Loucy (cell line): ENCODE data around the gene ITIH3.

Experiments
- H2AFZ ChIP-seq: fragments of 200-600 bp; sonication (generic); 2 replicates; pipeline ENCODE4 v1.6.0; 2016; ENCODE audit warnings: antibody characterized with exemption, mild to moderate bottlenecking, low read length, moderate library complexity
- H3F3A ChIP-seq: fragments of 200-600 bp; 2 replicates; pipeline ENCODE4 v1.6.0; 2016; ENCODE audit warnings: antibody characterized with exemption, low read depth, mild to moderate bottlenecking
- H3K27me3 ChIP-seq: fragments of 200-600 bp; sonication (generic); 2 replicates; pipeline ENCODE4 v1.6.1; 2014; ENCODE audit warnings: low read length, mild to moderate bottlenecking; ENCODE audit not compliant: insufficient read depth, poor library complexity, severe bottlenecking
- H3K36me3 ChIP-seq: fragments of 200-600 bp; sonication (generic); 2 replicates; pipeline ENCODE4 v1.6.1; 2016; ENCODE audit warnings: low read length; ENCODE audit not compliant: insufficient read depth
- H3K4me1 ChIP-seq: fragments of 200-600 bp; sonication (generic); 2 replicates; pipeline ENCODE4 v1.5.1; 2014; ENCODE audit warnings: low read length, mild to moderate bottlenecking; ENCODE audit not compliant: insufficient read depth, poor library complexity, severe bottlenecking
- H3K4me2 ChIP-seq: fragments of 200-600 bp; sonication (generic); 2 replicates; pipeline ENCODE4 v1.6.0; 2014; ENCODE audit warnings: antibody characterized with exemption, low read length, low read depth, mild to moderate bottlenecking; ENCODE audit not compliant: poor library complexity, severe bottlenecking
- H3K4me3 ChIP-seq: fragments of 200-600 bp; sonication (generic); 2 replicates; pipeline ENCODE4 v1.5.1; 2014; ENCODE audit warnings: low read length, mild to moderate bottlenecking, mixed read lengths; ENCODE audit not compliant: poor library complexity, severe bottlenecking
- H3K79me2 ChIP-seq: fragments of 200-600 bp; sonication (generic); 2 replicates; pipeline ENCODE4 v1.6.1; 2014; ENCODE audit warnings: low read length; ENCODE audit not compliant: insufficient read depth
- H3K9ac ChIP-seq: fragments of 200-600 bp; sonication (generic); 2 replicates; pipeline ENCODE4 v1.6.0; 2014; ENCODE audit warnings: mild to moderate bottlenecking, low read depth, low read length, moderate library complexity; ENCODE audit not compliant: poor library complexity, severe bottlenecking
- H3K9me2 ChIP-seq: fragments of 200-600 bp; sonication (generic); replicated peaks from 2 replicates; pipeline ENCODE4 v1.6.1; 2016; ENCODE audit warnings: low read depth, low read length, mixed read lengths
- H3K9me3 ChIP-seq: fragments of 200-600 bp; sonication (generic); 2 replicates; pipeline ENCODE4 v1.6.1; 2014; ENCODE audit warnings: mild to moderate bottlenecking, antibody characterized with exemption, low read length, low read depth; ENCODE audit not compliant: insufficient read depth
- H4K20me1 ChIP-seq: fragments of 200-600 bp; sonication (generic); 2 replicates; pipeline ENCODE4 v1.6.0; 2014; ENCODE audit warnings: antibody characterized with exemption, low read length, mild to moderate bottlenecking; ENCODE audit not compliant: insufficient read depth, poor library complexity, severe bottlenecking
- EZH2phosphoT487 ChIP-seq: fragments of 200-600 bp; IDR thresholded peaks from 2 replicates; pipeline ENCODE4 v1.6.1; 2018; ENCODE audit warnings: antibody characterized with exemption, mild to moderate bottlenecking, moderate library complexity, borderline replicate concordance
- TF ChIP-seq, protein P1 (sequence below): fragments of 200-600 bp; sonication (generic); conservative IDR thresholded peaks from 2 replicates; pipeline ENCODE4 v1.5.1; 2014; ENCODE audit warnings: mild to moderate bottlenecking, antibody characterized with exemption, low read length

Gene ITIH3

DNA sequence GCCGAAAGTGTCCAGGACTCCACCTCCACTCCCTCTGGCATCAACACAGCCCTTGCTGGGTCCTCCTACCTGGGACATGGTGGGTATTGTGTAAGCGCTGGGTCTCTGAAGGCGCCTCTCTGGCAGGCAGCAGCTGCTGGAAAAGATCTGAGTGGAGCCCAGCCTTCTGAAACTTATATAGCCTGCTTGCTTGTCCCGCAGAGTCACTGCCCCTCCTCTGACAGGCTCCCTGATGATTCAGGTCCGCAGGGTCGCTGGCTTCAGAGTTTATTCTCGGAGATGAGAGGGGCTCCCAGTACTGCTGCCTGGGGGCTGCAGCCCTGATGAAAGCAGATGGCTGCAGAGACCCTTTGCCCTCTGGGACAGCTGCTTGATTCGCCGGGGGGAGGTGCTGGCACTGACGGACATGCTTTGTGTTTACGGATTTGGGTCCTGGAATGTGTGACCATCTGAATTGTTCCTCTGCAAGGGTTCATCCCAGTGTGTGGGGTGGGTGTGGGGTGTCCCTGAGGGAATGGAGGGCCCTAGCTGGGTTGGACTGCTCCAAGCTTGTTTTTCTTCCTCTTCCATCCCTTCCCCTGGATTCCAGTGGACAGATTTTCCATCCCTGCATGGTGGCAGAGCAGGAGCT, 40.4 kb downstream of the ITIH3 start, which contains the start of gene MUSTN1:
Gene MUSTN1, minus strand, starts transcription at position 149 of the 631 bp plus-strand sequence. Its CDS starts 71 bp downstream, at position 78.
- peaks cover 3% of the 10 kb centered on the region; the same call in 1 of the 2 replicates for H3K36me3 ChIP-seq
- TF ChIP-seq EZH2phosphoT487, result no peak
- TF ChIP-seq, protein P1, sequence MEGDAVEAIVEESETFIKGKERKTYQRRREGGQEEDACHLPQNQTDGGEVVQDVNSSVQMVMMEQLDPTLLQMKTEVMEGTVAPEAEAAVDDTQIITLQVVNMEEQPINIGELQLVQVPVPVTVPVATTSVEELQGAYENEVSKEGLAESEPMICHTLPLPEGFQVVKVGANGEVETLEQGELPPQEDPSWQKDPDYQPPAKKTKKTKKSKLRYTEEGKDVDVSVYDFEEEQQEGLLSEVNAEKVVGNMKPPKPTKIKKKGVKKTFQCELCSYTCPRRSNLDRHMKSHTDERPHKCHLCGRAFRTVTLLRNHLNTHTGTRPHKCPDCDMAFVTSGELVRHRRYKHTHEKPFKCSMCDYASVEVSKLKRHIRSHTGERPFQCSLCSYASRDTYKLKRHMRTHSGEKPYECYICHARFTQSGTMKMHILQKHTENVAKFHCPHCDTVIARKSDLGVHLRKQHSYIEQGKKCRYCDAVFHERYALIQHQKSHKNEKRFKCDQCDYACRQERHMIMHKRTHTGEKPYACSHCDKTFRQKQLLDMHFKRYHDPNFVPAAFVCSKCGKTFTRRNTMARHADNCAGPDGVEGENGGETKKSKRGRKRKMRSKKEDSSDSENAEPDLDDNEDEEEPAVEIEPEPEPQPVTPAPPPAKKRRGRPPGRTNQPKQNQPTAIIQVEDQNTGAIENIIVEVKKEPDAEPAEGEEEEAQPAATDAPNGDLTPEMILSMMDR, result no peak
- H2AFZ ChIP-seq, result no peak within 1 kb of the TSS
- H3K9me2 ChIP-seq, result no peaks in the 10 kb centered on the region
- H3K4me3 ChIP-seq, result no peak within 1 kb of the TSS
- peaks cover 20% of the 10 kb centered on the region for H3K4me1 ChIP-seq
- no peak within 1 kb of the TSS for H3K9ac ChIP-seq
- no peaks in the 10 kb centered on the region for H3K9me3 ChIP-seq
- no peaks in the 10 kb centered on the region for H4K20me1 ChIP-seq
- no peaks in the 10 kb centered on the region for H3F3A ChIP-seq
- H3K27me3 ChIP-seq, result no peaks in the 10 kb centered on the region
- no peaks in the 10 kb centered on the region for H3K79me2 ChIP-seq
- H3K4me2 ChIP-seq, result no peak within 1 kb of the TSS

DNA sequence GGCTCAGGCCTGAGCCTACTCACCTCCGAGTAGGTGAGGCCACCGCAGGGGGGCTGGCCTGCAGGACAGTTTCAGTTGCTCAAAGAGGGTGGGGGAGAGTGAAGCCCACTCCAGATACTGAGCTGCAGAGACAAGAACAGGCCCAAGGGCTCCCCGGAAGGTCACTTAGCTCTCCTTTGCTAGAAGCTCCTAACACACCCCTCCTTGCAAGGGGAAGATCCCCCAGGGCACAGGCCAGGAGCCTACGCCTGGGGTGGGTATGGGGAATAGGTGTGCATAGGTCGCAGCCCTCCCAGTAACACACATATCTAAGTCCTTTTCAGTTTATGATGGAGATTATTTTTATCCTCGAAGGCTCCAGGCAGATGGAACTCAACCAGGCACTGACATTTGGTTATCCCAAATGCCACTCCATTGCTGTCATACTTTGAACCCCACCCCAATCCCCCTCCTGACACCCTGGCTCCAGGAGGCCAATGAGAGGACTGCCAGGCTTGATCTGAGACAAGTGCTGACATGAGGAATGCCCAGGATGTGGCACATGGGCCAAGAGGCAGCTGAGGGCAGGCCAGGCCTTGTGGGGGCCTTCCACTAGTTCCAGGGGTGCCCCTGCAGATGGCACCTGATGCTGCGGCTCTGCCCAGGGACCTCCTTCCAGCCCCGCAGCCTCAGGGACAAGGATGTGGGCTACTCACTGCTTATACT, 41.3 kb downstream of the ITIH3 start:
- no peaks in the 10 kb centered on the region for H4K20me1 ChIP-seq
- H3K4me1 ChIP-seq, result peaks cover 20% of the 10 kb centered on the region
- no peak overlapping the region for H3K4me3 ChIP-seq
- peaks cover 3% of the 10 kb centered on the region; the same call in 1 of the 2 replicates for H3K36me3 ChIP-seq
- no peaks in the 10 kb centered on the region for H3K9me3 ChIP-seq
- no peak overlapping the region for H2AFZ ChIP-seq
- no peaks in the 10 kb centered on the region for H3K27me3 ChIP-seq
- H3K9ac ChIP-seq, result no peak overlapping the region
- TF ChIP-seq, protein P1, result no peak
- TF ChIP-seq EZH2phosphoT487, result no peak
- H3K79me2 ChIP-seq, result no peaks in the 10 kb centered on the region
- no peaks in the 10 kb centered on the region for H3F3A ChIP-seq
- no peaks in the 10 kb centered on the region for H3K9me2 ChIP-seq
- no peak overlapping the region for H3K4me2 ChIP-seq

DNA sequence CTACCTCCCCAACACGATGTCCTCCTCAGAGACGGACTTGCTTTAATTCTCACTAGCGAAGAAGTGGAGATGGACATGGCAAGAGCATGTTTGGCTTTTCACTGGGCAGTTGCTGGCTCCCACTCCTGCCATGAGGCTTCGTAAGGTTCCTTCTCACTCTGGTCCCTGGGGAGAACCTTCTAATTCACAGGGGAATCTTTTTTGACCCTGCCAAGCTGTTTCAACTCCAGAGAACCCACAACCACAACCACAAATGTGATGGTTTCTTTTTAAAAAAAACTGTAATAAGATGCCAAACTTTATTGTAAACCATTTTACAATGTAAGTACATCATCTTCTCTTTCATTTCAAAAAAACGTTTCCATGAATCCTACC, 41.9 kb downstream of the ITIH3 start:
- no peak overlapping the region for H3K9ac ChIP-seq
- H3K4me1 ChIP-seq, result peaks cover 20% of the 10 kb centered on the region
- H3K27me3 ChIP-seq, result no peaks in the 10 kb centered on the region
- no peaks in the 10 kb centered on the region for H3K79me2 ChIP-seq
- no peak overlapping the region for H2AFZ ChIP-seq
- H3K4me2 ChIP-seq, result no peak overlapping the region
- H3K4me3 ChIP-seq, result no peak overlapping the region
- H4K20me1 ChIP-seq, result no peaks in the 10 kb centered on the region
- no peak for TF ChIP-seq EZH2phosphoT487
- TF ChIP-seq, protein P1, result no peak
- H3K9me3 ChIP-seq, result no peaks in the 10 kb centered on the region
- no peaks in the 10 kb centered on the region for H3K9me2 ChIP-seq
- H3K36me3 ChIP-seq, result peaks cover 3% of the 10 kb centered on the region; the same call in 1 of the 2 replicates
- H3F3A ChIP-seq, result no peaks in the 10 kb centered on the region
